NCI-H1048 (cell line): ENCODE data around the gene PKD1.
"Not testable (repeated sequence)": the region's sequence is repeated elsewhere in the genome, so short reads cannot be mapped to it uniquely, and the experiment has no call there.

ENCODE experiments used
- DNase-seq: peaks from one replicate; lab custom pipeline; 2025; lab: John Stamatoyannopoulos, UW

PKD1 gene

GRCh38 chr16:2150418-2151187 is 14.9 kb upstream of the PKD1 start:
- DNase-seq = no peak

GRCh38 chr16:2149630-2150417 is 14.1 kb upstream of the PKD1 start:
- no peak for DNase-seq

GRCh38 chr16:2148714-2149629 is 13.3 kb upstream of the PKD1 start:
- DNase-seq = no peak

- no peak for DNase-seq
Observed at GRCh38 chr16:2147981-2148671, 12.4 kb upstream of the PKD1 start, which contains the start of gene RAB26. RAB26 (plus strand) TSS chr16:2148625; CDS start chr16:2148784, 159 bp downstream.

- DNase-seq = no peak
Observed at GRCh38 chr16:2147378-2147777, 11.7 kb upstream of the PKD1 start.

GRCh38 chr16:2145843-2146242 is 10.1 kb upstream of the PKD1 start:
- DNase-seq = no peak

- DNase-seq = no peak
Observed at GRCh38 chr16:2143878-2144485, 8.3 kb upstream of the PKD1 start.

- no peak for DNase-seq
Observed at GRCh38 chr16:2142942-2143877, 7.5 kb upstream of the PKD1 start.

- DNase-seq = not testable (repeated sequence)
Observed at GRCh38 chr16:2135071-2135470, 627 bp downstream of the PKD1 start.

GRCh38 chr16:2133797-2134196 is 1.9 kb downstream of the PKD1 start:
- not testable (repeated sequence) for DNase-seq

GRCh38 chr16:2129890-2130447 is 5.7 kb downstream of the PKD1 start:
- not testable (repeated sequence) for DNase-seq

- DNase-seq = not testable (repeated sequence)
Observed at GRCh38 chr16:2129251-2129650, 6.4 kb downstream of the PKD1 start.

GRCh38 chr16:2127630-2128280 is 7.9 kb downstream of the PKD1 start:
- not testable (repeated sequence) for DNase-seq

- DNase-seq = not testable (repeated sequence)
Observed at GRCh38 chr16:2126928-2127556, 8.7 kb downstream of the PKD1 start.

- DNase-seq = not testable (repeated sequence)
Observed at GRCh38 chr16:2126161-2126743, 9.4 kb downstream of the PKD1 start.

GRCh38 chr16:2125609-2126008 is 10.1 kb downstream of the PKD1 start:
- not testable (repeated sequence) for DNase-seq

- DNase-seq = not testable (repeated sequence)
Observed at GRCh38 chr16:2124694-2125444, 10.8 kb downstream of the PKD1 start.
